Vagina (tissue), 2 donors: ENCODE data around the gene ABCF2.

Experiments
- POLR2A ChIP-seq, 2 donors: fragments of 450-650 bp; IDR thresholded peaks; one replicate each; pipeline ENCODE4 v1.6.1; 2017; ENCODE audit warnings: antibody characterized with exemption in 2 of 2, mild to moderate bottlenecking in 2 of 2, moderate library complexity in 2 of 2
- TF ChIP-seq, protein P1 (sequence below), 3 experiments: fragments of 450-650 bp in 2 of 3; fragments of 200-600 bp in 1 of 3; sonication (generic) in 1 of 3; IDR thresholded peaks; one replicate each; pipeline ENCODE4 v1.5.1; 2017 to 2019; ENCODE audit warnings: antibody characterized with exemption in 3 of 3, mild to moderate bottlenecking in 2 of 3, moderate library complexity in 2 of 3

DNA sequence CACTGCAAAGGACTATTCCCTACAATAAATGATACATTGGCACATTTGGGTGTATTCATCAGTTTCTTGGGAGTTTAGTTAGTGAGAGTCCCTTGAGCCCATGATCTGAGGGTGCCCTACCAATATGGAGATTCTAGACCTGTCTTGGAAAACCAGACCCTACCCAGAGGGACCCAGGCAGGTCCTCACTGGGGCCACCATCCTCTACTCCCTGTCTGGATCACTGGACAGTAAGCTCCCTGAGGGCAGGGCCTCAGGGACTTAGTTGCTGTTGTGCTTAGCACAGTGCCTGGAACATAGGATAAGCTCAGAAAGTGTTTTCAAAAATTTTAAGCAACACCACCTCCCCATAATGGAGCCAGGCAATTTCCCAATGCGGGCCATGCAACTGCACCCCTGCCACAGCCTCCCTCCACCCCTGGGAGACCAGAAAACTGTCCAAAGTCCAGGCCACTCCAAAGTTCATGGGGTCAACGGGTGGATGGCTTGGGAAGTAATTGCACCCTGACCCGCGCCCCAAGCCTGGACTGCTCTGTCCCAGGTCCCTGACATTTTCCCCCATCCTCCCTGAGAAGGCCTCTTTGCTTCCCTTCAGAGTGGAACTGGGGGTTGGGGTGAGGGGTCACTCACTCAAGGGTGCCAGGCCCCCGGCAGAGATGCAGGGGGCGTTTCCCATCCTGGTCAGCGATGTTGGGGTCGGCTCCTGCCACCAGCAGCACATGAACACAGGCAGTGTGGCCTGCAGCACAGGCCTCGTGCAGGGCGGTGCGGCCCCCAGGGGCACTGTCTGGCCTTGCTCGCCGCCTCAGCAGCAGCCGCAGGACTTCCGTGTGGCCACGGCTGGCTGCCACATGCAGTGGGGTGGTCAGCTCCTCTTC, 41.0 kb downstream of the ABCF2 start:
- TF ChIP-seq, protein P1, sequence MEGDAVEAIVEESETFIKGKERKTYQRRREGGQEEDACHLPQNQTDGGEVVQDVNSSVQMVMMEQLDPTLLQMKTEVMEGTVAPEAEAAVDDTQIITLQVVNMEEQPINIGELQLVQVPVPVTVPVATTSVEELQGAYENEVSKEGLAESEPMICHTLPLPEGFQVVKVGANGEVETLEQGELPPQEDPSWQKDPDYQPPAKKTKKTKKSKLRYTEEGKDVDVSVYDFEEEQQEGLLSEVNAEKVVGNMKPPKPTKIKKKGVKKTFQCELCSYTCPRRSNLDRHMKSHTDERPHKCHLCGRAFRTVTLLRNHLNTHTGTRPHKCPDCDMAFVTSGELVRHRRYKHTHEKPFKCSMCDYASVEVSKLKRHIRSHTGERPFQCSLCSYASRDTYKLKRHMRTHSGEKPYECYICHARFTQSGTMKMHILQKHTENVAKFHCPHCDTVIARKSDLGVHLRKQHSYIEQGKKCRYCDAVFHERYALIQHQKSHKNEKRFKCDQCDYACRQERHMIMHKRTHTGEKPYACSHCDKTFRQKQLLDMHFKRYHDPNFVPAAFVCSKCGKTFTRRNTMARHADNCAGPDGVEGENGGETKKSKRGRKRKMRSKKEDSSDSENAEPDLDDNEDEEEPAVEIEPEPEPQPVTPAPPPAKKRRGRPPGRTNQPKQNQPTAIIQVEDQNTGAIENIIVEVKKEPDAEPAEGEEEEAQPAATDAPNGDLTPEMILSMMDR (IDR thresholded peaks at IDR 0.05) = no peak
- no peak for TF ChIP-seq POLR2A (IDR thresholded peaks at IDR 0.05)
